Nephron progenitor cell (in vitro differentiated cells): ENCODE measurements around the gene NISCH.

Experiments used
- DNase-seq: peaks from one replicate; pipeline ENCODE4 v3.0.0; 2021
- H3K27ac Mint-ChIP-seq: 2 replicates; pipeline ENCODE4 v1.8.0; 2021; ENCODE audit warnings: mild to moderate bottlenecking, moderate library complexity, mixed read lengths
- H3K27me3 Mint-ChIP-seq: 2 replicates; pipeline ENCODE4 v1.8.0; 2021; ENCODE audit warnings: mild to moderate bottlenecking, low read depth, mixed read lengths; ENCODE audit not compliant: poor library complexity
- H3K36me3 Mint-ChIP-seq: 2 replicates; pipeline ENCODE4 v1.8.0; 2021; ENCODE audit warnings: low read depth, mixed read lengths
- H3K4me1 Mint-ChIP-seq: 2 replicates; pipeline ENCODE4 v1.8.0; 2021; ENCODE audit warnings: mixed read lengths
- H3K4me3 Mint-ChIP-seq: 2 replicates; pipeline ENCODE4 v1.8.0; 2021; ENCODE audit warnings: mild to moderate bottlenecking, moderate library complexity, mixed read lengths
- H3K9me3 Mint-ChIP-seq: 2 replicates; pipeline ENCODE4 v1.8.0; 2021; ENCODE audit warnings: mild to moderate bottlenecking, moderate library complexity, mixed read lengths
- TF ChIP-seq, protein P1 (sequence below): fragments of 200-600 bp; sonication (generic); IDR thresholded peaks from 2 replicates; pipeline ENCODE4 v1.5.0; 2021; ENCODE audit warnings: antibody characterized with exemption

NISCH gene

DNA sequence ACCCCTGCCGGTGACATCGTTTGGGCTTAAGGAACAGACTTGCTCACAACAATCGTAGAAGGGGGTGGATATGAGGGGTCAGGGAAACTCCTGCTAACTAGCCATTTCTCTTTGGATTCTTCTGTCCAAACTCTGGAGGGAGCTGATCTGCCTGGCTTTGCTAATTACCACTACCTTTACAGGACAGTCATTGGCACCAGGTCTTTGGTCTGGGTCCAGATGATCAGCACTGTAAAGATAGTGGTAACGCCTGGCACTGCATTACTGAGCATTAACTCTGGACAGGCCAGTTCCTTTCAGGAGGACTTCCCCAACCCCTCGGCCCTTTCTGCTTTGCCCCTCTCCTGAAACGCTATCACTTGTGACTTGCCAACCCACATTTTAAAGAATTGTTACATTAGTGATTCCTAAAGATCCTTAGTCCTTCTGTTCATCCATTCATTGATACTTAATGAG is 81.8 kb downstream of the NISCH start:
- no peak for DNase-seq
- Mint-ChIP-seq H3K27me3 (no peaks in the 10 kb centered on the region), H3K9me3 (no peaks in the 10 kb centered on the region), H3K4me1 (peaks cover 57% of the 10 kb centered on the region), H3K27ac (peak overlapping the region; percentile 100), H3K4me3 (peak overlapping the region; percentile 99), H3K36me3 (peaks cover 29% of the 10 kb centered on the region)
- TF ChIP-seq, protein P1, sequence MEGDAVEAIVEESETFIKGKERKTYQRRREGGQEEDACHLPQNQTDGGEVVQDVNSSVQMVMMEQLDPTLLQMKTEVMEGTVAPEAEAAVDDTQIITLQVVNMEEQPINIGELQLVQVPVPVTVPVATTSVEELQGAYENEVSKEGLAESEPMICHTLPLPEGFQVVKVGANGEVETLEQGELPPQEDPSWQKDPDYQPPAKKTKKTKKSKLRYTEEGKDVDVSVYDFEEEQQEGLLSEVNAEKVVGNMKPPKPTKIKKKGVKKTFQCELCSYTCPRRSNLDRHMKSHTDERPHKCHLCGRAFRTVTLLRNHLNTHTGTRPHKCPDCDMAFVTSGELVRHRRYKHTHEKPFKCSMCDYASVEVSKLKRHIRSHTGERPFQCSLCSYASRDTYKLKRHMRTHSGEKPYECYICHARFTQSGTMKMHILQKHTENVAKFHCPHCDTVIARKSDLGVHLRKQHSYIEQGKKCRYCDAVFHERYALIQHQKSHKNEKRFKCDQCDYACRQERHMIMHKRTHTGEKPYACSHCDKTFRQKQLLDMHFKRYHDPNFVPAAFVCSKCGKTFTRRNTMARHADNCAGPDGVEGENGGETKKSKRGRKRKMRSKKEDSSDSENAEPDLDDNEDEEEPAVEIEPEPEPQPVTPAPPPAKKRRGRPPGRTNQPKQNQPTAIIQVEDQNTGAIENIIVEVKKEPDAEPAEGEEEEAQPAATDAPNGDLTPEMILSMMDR, result no peak

DNA sequence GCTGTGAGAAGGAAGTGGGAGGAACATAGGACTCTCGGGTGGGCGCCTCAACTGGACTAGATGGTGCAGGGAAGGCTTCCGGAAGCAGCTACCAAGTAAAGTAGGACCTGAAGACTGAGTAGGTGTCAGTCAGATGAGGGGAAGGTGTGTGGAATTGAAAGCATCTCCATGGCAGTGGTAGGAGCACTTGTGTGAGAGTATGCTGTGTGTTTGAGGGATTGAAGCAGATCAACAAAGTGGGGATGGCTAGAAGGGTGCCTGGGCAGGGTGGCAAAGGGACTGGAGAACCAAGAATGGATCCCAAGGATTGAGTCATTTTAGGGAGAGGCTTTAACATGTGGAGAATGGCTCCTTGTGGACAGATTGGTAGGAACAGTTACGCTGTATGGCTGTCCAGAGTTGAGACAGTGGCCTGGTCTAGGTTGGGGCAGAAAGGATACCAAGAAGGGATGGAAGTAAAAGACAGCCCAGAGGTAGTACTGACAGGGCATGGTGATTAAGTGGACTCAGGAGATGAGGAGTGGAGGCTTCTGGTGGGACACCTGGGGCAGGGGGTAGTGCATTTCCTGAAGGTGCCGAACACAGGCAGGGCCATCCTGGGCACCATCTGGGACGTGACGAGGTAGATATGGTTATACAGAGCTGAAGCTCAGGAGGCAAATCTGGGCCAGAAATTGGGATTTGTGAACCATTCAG is 82.5 kb downstream of the NISCH start:
- TF ChIP-seq, protein P1, result no peak
- H3K4me1 Mint-ChIP-seq, result peaks cover 52% of the 10 kb centered on the region
- no peak for DNase-seq
- no peaks in the 10 kb centered on the region for H3K9me3 Mint-ChIP-seq
- peaks cover 29% of the 10 kb centered on the region for H3K36me3 Mint-ChIP-seq
- no peaks in the 10 kb centered on the region for H3K27me3 Mint-ChIP-seq
- H3K4me3 Mint-ChIP-seq, result peak overlapping the region; percentile 99
- no peak overlapping the region for H3K27ac Mint-ChIP-seq

- no peak for DNase-seq
- Mint-ChIP-seq H3K4me1 (peaks cover 52% of the 10 kb centered on the region), H3K27ac (peak overlapping the region; percentile 34), H3K9me3 (no peaks in the 10 kb centered on the region), H3K36me3 (peaks cover 35% of the 10 kb centered on the region), H3K4me3 (peak overlapping the region; percentile 16), H3K27me3 (no peaks in the 10 kb centered on the region)
- TF ChIP-seq, protein P1, result no peak
These were observed 83.7 kb downstream of the NISCH start for GRCh38 chr3:52539010-52539653.

- TF ChIP-seq, protein P1, result no peak
- Mint-ChIP-seq H3K27me3 (no peaks in the 10 kb centered on the region), H3K4me1 (peaks cover 38% of the 10 kb centered on the region), H3K4me3 (no peak overlapping the region), H3K36me3 (peaks cover 42% of the 10 kb centered on the region), H3K27ac (no peak overlapping the region), H3K9me3 (no peaks in the 10 kb centered on the region)
- no peak for DNase-seq
These were observed 85.6 kb downstream of the NISCH start for GRCh38 chr3:52541050-52541449.
